GM06990 (cell line): ENCODE measurements around the gene SSTR3.

Source experiments
- DNase-seq: peaks from one replicate; pipeline ENCODE4 v3.0.0-alpha.2; 2011; ENCODE audit not compliant: insufficient read length; ENCODE audit errors: extremely low read depth
- H3K27me3 ChIP-seq: replicated peaks from 2 replicates; pipeline ENCODE4 v1.6.0; 2011; ENCODE audit warnings: low read length; ENCODE audit not compliant: control insufficient read depth, insufficient read depth
- H3K36me3 ChIP-seq: 2 replicates; pipeline ENCODE4 v1.5.1; 2011; ENCODE audit warnings: low read length; ENCODE audit not compliant: control insufficient read depth, insufficient read depth
- H3K4me3 ChIP-seq: replicated peaks from 2 replicates; pipeline ENCODE4 v1.5.1; 2011; ENCODE audit warnings: low read depth, mild to moderate bottlenecking, control low read depth, low read length
- TF ChIP-seq, protein P1 (sequence below): IDR thresholded peaks from 2 replicates; pipeline ENCODE4 v1.5.1; 2011; ENCODE audit warnings: low read length, control low read depth, mild to moderate bottlenecking, inconsistent platforms; ENCODE audit not compliant: insufficient read depth, poor library complexity, severe bottlenecking

SSTR3 gene

DNA sequence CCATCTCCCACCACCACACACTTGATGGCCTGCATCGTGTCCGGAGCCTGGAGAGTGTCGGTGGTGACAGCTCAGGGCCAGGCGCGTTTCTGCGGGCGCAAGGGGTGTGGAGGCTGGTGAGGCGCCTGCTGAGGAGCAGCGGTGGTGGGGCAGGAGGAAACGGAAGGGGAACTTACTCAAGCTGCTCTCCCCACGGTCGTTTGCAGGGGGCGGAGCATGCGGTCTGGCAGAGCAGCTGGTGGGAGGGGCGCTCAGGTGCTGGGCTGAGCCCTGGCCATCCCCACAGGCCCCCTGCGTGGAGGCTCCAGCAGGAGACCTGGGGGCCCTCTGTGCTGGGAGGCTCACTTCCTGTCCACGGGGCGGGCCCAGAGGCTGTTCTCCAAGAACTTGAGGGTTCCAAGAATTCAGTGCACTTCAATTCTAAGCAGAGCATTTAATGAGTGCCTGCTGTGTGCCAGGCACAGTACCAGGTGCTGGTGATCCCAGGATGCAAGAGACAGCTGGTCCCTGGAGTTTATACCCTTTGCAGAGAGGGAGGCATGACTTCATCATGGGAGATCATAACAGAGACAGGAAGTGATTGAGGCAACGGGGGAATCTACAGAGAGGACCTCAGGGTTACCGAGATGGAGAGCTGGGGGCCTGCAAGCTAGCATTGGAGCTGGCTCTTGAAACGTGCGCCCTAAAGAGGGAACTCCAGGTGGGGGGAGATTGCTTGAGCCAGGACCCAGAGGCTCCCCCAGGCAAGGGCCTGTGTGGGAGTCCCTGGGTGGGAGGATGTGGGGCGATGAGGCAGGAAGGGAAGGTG lies 32.0 kb upstream of the SSTR3 start, which contains the start of gene RAC2:
Gene RAC2, minus strand, starts transcription at position 156 of the 808 bp plus-strand sequence. Its CDS starts 121 bp downstream, at position 35.
- H3K36me3 ChIP-seq: peaks cover 24% of the 10 kb centered on the region
- no peaks in the 10 kb centered on the region for H3K27me3 ChIP-seq
- peak; percentile 89 for DNase-seq
- H3K4me3 ChIP-seq: peak within 1 kb of the TSS; percentile 85
- TF ChIP-seq, protein P1, sequence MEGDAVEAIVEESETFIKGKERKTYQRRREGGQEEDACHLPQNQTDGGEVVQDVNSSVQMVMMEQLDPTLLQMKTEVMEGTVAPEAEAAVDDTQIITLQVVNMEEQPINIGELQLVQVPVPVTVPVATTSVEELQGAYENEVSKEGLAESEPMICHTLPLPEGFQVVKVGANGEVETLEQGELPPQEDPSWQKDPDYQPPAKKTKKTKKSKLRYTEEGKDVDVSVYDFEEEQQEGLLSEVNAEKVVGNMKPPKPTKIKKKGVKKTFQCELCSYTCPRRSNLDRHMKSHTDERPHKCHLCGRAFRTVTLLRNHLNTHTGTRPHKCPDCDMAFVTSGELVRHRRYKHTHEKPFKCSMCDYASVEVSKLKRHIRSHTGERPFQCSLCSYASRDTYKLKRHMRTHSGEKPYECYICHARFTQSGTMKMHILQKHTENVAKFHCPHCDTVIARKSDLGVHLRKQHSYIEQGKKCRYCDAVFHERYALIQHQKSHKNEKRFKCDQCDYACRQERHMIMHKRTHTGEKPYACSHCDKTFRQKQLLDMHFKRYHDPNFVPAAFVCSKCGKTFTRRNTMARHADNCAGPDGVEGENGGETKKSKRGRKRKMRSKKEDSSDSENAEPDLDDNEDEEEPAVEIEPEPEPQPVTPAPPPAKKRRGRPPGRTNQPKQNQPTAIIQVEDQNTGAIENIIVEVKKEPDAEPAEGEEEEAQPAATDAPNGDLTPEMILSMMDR: no peak

DNA sequence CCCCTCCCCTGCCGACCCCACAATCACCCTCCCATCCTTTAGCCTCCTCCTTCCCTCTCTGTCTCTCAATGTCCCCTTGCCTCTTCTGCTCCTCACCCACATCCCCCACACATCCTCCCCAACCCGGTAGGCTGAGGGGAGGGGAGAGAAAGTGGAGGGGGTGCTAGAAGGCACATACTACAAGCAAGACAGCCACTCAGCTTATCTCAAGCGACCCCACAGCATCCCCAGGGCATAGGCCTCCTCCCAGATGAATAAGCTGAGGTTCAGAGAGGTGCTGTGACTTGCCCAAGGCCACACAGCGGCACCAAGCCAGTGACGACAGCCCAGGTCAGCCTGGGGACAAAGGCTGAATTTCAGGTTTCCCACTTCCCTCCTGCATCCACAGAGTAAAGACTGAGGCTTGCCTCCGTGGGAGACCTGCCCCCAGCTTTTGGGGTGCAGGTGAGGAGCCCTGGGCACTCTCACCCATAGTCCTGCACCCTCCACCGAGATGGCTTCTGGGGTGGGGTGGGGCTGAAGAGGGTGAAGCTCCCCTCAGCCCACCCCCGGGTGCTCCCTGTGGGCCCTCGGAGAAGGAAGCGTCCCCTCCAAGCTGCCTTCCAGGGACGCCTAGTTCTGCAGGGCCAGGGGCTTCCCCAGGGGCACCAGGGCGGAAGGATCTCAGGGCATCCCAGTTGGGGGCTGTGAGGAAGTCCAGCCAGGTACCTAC lies 31.3 kb upstream of the SSTR3 start:
- peak overlapping the region; percentile 85 for H3K4me3 ChIP-seq
- no peaks in the 10 kb centered on the region for H3K27me3 ChIP-seq
- H3K36me3 ChIP-seq: peaks cover 32% of the 10 kb centered on the region
- no peak for DNase-seq
- TF ChIP-seq, protein P1: no peak

DNA sequence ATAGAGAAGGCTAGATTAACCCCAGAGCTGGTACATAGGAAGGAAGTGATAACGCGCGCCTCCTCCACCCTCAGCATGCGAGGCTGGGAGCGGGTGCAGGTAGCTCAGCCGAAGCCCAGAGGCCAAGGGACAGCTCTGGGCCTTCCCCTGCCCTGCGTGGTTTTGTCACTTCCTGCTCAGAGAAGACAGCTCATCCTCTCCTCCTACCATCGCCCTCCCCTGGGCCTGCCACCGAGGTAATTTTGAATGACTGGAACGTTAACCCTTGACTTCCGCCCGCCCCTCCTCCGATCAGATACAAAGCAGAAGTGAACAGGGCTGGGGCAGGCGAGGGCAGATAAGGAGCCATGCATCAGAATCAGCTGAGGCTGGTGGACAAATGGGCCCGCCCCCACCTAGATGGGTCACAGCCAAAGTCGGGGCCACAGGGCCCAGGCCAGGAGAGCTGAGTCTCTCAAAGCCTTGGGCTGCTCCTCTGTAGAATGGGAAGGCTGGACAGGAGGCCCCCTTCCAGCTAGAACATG lies 30.2 kb upstream of the SSTR3 start:
- H3K27me3 ChIP-seq: no peaks in the 10 kb centered on the region
- TF ChIP-seq, protein P1: no peak
- DNase-seq: peak; percentile 83
- H3K4me3 ChIP-seq: peak overlapping the region; percentile 85
- peaks cover 38% of the 10 kb centered on the region for H3K36me3 ChIP-seq

DNA sequence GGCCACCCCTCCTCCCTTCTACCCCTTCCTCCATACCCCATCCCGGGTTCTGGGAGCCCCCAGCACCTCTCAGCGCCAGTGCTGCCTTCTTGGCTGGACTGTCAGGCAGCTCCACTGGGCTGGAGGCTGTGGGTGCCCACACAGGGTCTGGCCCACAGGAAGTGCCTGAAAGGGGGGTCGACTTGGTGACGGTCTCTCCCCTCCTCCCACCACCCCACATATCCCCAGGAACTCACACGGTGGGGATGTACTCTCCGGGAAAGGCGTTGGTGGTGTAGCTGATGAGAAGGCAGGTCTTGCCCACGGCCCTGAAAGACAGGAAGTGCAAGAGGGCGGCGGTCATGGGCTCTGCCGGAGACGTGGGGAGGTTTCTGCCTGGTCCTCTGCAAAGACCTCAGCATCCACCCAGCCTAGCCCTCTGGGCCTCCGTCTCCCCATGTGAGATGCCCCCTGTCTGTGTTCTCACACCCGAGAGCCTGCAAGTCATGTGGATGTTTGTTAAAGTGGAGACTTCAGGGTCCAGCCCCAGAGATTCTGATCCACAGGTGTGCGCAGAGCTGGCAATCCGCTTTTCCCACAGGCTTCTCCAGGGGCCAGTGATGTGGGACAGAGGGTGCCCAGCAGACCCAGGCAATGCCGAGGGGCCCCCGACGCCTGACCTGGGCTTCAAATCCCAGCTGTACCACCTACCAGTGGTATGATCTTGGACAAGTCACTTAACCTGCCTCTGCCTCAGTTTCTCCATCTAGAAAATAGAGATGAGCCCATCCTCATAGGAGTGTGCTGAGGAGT lies 29.3 kb upstream of the SSTR3 start:
- H3K36me3 ChIP-seq: peaks cover 43% of the 10 kb centered on the region
- TF ChIP-seq, protein P1: no peak
- no peak for DNase-seq
- peak overlapping the region; percentile 85 for H3K4me3 ChIP-seq
- H3K27me3 ChIP-seq: no peaks in the 10 kb centered on the region

DNA sequence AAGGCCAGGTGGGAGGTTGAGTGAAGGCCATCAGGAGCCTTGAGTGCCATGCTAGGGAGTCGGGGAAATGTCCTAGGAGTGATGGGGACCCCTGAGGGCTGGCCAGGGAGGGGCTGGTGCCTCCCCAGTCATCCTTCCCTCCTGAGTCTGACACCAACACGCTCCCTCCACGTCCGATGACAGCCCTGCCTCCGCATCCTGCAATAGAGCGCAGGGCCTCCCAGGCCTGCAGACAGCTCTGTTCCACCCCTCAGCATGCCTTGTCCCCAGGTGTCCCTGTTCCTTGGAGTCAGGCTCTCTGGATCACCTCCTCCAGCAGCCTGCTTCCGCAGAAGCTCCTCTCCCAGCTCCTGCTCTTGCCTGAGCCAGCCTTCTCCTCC lies 28.7 kb upstream of the SSTR3 start:
- TF ChIP-seq, protein P1: no peak
- DNase-seq: no peak
- peak overlapping the region; percentile 85 for H3K4me3 ChIP-seq

More for the DNA sequence above, 28.7 kb upstream of the SSTR3 start:
- H3K27me3 ChIP-seq: no peaks in the 10 kb centered on the region
- peaks cover 48% of the 10 kb centered on the region for H3K36me3 ChIP-seq
